ENCODE data around the gene UBAC2.

UBAC2 gene

GRCh38 chr13:99421758-99422585, 221.3 kb downstream of the UBAC2 start:
- DNase-seq: no peak

DNA sequence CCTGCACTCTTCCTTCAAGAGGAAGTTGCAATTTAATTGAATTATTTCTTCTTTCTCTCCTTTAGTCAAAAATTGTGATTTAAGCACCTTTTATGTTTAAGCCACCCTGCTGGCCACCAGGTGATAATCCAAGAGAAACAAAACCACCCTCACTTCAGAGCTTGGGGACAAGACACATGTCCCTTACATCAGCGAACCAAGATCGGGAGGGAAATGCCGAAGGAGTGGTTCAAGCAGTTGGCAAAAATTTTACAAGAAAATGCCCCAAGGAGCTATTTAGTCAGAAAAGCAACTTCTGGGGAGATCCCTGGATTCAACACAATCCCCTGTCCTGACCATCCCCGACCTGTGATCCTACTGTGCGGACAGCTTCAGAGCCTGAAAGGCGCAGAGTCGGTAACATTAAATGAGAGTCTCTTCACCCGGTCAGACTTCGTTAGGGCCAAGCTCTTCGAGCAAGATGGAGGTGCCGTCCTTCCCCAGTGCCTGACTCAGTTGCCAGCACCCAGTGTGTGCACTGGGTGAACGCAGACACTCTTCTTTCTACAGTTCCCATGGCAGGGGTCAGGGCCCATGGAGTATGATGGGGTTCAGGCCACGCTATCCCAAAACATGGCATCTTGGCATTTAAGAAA, 222.0 kb downstream of the UBAC2 start:
- DNase-seq: no peak

DNA sequence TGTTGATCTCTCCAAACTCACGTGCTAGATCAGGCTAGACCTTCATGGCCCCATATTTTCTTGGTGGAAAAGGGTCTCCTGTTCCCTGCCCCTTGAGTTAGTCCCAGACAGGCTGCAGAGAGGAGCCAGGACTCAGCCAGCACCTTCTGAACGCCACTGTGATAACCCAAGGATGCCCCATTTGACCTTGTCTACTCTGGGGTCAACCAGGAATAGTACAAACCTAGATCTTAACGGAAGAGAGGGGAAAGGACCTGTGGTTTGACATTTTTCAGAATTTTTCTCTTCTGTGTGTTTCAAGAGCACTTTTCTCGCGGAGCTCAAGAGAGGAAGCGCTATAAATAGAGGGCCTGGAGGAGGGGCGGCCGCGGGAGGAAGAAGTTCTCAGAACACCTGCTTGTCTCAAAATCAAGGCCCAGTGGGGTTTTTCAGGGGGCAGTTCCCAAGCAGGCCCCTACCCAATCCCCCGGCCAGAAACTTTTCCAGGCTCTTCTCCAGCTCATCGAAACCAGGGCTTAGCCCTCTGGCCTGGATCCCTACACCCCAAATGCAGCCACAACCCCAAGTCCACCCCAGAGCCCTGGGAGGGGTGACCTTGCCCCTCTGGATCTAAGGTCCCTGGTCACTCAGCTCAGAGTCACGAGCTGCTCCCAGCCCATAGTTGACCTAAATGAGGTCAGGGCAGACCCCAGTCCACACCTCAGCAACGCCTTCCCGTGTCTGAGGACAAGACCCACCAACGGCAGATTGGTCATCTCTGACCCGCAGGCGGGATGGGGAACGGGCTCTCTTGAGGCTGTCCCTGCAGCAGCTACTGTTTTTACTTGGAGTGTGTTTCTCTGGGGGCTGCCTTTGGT, 225.1 kb downstream of the UBAC2 start:
- peak in 3 of 4 experiments; percentile 19 to 43 (median 31) for DNase-seq

- DNase-seq: no peak
These were observed 225.8 kb downstream of the UBAC2 start for GRCh38 chr13:99426426-99426825.

- DNase-seq: no peak
These were observed 229.0 kb downstream of the UBAC2 start for GRCh38 chr13:99429670-99430069.

GRCh38 chr13:99431927-99432608, 231.4 kb downstream of the UBAC2 start:
- no peak for DNase-seq

GRCh38 chr13:99432609-99433542, 232.2 kb downstream of the UBAC2 start:
- peak; percentile 39 to 76 (median 54) for DNase-seq

- DNase-seq: no peak
These were observed 233.0 kb downstream of the UBAC2 start for GRCh38 chr13:99433543-99434075.

DNA sequence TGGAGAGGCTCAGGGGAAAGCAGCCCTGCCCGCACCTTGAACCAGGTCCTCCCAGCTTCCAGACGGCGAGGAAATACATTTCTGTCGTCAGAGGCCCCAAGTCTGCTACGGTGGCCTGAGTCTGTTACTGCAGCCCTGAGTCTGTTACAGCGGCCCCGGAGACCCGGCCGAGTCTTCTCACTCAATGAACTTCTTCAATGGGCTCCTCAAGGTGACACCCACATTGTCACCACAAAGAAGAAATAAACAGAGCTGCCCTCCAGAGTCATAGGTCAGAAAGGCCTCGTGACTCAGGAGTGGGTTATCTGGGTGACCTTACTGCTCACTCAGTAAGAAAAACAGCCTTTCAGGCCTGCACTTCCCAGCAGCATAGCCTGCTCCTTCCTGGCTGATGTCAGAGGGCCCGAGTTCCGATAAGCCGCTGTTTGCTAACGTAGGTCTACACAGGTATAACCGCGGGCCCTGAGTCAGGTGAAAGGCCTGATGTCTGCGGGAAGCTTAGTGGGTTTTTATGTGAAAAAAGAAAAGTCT, 233.7 kb downstream of the UBAC2 start:
- peak; percentile 36 to 84 (median 69) for DNase-seq

GRCh38 chr13:99435116-99435515, 234.5 kb downstream of the UBAC2 start:
- no peak for DNase-seq

GRCh38 chr13:99435998-99436397, 235.3 kb downstream of the UBAC2 start:
- DNase-seq: no peak
